HG03175 (cell line): Measurements from ENCODE around the gene MOCOS.
A peak's percentile ranks its signal among the peaks of the same experiment; 100 is the strongest.
"Not testable (repeated sequence)": the region's sequence is repeated elsewhere in the genome, so short reads cannot be mapped to it uniquely, and the experiment has no call there.

ENCODE experiments used
- ATAC-seq: cut with Tn5 transposase; IDR thresholded peaks from one replicate; pipeline ENCODE4 v1.9.1; 2021; ENCODE audit warnings: mild to moderate bottlenecking, moderate library complexity; ENCODE audit not compliant: unreplicated experiment

The MOCOS gene

GRCh38 chr18:36187193-36187825 is at the start of gene MOCOS:
TSS of gene MOCOS (plus strand) at chr18:36187497. CDS start at chr18:36187540, 43 bp downstream.
- ATAC-seq, result peak; percentile 64

- ATAC-seq, result no peak
These were observed 48.1 kb upstream of the MOCOS start for GRCh38 chr18:36139245-36139644.

- ATAC-seq, result no peak
These were observed 45.7 kb upstream of the MOCOS start for GRCh38 chr18:36141576-36141975.

- ATAC-seq, result no peak
These were observed 44.5 kb upstream of the MOCOS start for GRCh38 chr18:36142751-36143150.

GRCh38 chr18:36143391-36143790 is 43.9 kb upstream of the MOCOS start:
- no peak for ATAC-seq

GRCh38 chr18:36149514-36150289 is 37.6 kb upstream of the MOCOS start:
- peak; percentile 96 for ATAC-seq

- ATAC-seq, result no peak
These were observed 34.5 kb upstream of the MOCOS start for GRCh38 chr18:36152781-36153180.

- ATAC-seq, result no peak
These were observed 34.1 kb upstream of the MOCOS start for GRCh38 chr18:36153203-36153602.

- no peak for ATAC-seq
These were observed 33.5 kb upstream of the MOCOS start for GRCh38 chr18:36153771-36154170.

- no peak for ATAC-seq
These were observed 31.2 kb upstream of the MOCOS start for GRCh38 chr18:36155851-36156757.

- ATAC-seq, result no peak
These were observed 29.9 kb upstream of the MOCOS start for GRCh38 chr18:36157441-36157840.

GRCh38 chr18:36158266-36158867 is 28.9 kb upstream of the MOCOS start:
- ATAC-seq, result no peak

- no peak for ATAC-seq
These were observed 26.3 kb upstream of the MOCOS start for GRCh38 chr18:36160959-36161371.

GRCh38 chr18:36162981-36163380 is 24.3 kb upstream of the MOCOS start:
- ATAC-seq, result no peak

- ATAC-seq, result no peak
These were observed 19.5 kb upstream of the MOCOS start for GRCh38 chr18:36167692-36168218.

- not testable (repeated sequence) for ATAC-seq
These were observed 19.0 kb upstream of the MOCOS start for GRCh38 chr18:36168296-36168695.

GRCh38 chr18:36169938-36170337 is 17.4 kb upstream of the MOCOS start:
- ATAC-seq, result no peak

GRCh38 chr18:36175481-36175880 is 11.8 kb upstream of the MOCOS start:
- no peak for ATAC-seq

- no peak for ATAC-seq
These were observed 11.1 kb upstream of the MOCOS start for GRCh38 chr18:36176177-36176584.

GRCh38 chr18:36176711-36177110 is 10.6 kb upstream of the MOCOS start:
- ATAC-seq, result no peak

- ATAC-seq, result no peak
These were observed 9.4 kb upstream of the MOCOS start for GRCh38 chr18:36177913-36178312.
